ENCODE results near the gene DDX20.

The DDX20 gene

DNA sequence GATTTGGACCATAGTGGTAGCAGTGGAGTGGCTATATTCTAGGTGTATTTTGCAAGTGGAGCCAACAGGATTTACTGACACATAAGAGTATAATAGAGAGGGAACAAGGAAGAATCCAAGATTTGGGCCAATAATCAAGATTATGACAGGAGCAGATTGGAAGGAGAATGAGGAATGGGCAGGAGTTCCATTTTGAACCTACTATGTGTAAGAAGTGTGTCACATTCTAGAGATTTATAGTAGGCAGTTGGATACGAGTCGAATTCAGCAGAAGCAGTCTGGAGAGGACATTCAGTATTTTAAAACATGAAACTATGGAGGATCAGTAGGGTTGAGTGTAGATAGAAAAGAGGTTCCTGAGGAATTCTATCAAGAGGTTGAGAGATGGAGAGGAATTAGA, 38.3 kb upstream of the DDX20 start:
- TF ChIP-seq, protein P1, sequence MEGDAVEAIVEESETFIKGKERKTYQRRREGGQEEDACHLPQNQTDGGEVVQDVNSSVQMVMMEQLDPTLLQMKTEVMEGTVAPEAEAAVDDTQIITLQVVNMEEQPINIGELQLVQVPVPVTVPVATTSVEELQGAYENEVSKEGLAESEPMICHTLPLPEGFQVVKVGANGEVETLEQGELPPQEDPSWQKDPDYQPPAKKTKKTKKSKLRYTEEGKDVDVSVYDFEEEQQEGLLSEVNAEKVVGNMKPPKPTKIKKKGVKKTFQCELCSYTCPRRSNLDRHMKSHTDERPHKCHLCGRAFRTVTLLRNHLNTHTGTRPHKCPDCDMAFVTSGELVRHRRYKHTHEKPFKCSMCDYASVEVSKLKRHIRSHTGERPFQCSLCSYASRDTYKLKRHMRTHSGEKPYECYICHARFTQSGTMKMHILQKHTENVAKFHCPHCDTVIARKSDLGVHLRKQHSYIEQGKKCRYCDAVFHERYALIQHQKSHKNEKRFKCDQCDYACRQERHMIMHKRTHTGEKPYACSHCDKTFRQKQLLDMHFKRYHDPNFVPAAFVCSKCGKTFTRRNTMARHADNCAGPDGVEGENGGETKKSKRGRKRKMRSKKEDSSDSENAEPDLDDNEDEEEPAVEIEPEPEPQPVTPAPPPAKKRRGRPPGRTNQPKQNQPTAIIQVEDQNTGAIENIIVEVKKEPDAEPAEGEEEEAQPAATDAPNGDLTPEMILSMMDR (IDR thresholded peaks at IDR 0.05; ENCODE audit: control extremely low read depth, extremely low read depth, low read depth, missing control alignments): no peak
- DNase-seq (ENCODE audit: extremely low spot score): no peak
- ChIA-PET CTCF (interaction anchor here (2.0 to 5.8 kb wide), 2 partner anchors 19 to 51 kb away, joined by 13 to 51 read pairs; partner anchors contain the start of gene INKA2), POLR2A (no interaction called here)

DNA sequence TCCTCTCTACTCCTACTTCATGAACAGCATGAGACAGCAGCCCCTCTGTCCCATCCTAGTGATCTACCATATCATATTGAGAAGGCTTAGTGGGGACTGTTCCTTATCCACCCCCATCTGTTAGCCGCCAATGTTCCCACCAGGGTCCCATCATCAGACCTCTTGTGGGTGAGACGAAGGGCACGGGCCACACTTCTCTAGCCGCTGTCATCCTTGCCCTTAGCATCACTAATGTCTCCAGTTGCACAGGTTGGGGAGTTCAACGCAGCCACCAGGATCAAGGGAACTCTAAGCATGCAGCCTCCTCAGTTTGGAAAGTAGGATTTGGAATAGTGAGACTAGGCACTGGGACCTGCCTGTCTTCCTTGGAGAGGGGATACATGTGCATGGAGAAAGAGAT, 36.6 kb upstream of the DDX20 start:
- TF ChIP-seq, protein P1 (IDR thresholded peaks at IDR 0.05; ENCODE audit: control extremely low read depth, extremely low read depth, low read depth, missing control alignments): no peak
- ChIA-PET CTCF (interaction anchor here (1.8 kb wide), 1 partner anchor 28 kb away, joined by 4 read pairs; no protein-coding TSS in a partner anchor), POLR2A (no interaction called here)
- no peak for DNase-seq (ENCODE audit: extremely low spot score)

DNA sequence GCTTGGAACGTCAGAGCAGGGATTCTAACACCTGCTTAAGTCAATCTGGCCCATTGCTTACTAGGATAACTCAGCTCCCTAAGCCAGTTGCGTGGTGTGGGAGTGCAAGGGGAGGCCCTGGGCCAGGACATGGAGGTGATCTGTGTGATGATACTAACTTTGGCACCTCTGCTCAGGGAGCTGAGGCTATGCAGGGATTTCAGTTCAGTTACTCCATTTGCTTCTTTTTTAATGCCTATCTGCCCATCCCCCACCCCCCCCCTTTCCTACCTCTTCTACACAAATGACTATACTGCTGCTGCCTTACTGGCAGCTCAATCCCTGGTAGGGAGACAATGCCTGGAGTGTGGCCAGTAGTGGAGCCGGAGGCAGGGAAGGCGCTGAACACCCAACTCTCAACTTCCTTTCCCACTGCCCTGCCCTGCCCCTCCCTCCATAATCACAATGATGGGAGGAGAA, 36.0 kb upstream of the DDX20 start:
- TF ChIP-seq, protein P1 (IDR thresholded peaks at IDR 0.05; ENCODE audit: control extremely low read depth, extremely low read depth, low read depth, missing control alignments): no peak
- no peak for DNase-seq (ENCODE audit: extremely low spot score)
- CTCF ChIA-PET: interaction anchor here (1.8 kb wide), 1 partner anchor 27 kb away, joined by 4 read pairs; no protein-coding TSS in a partner anchor
- POLR2A ChIA-PET: no interaction called here

DNA sequence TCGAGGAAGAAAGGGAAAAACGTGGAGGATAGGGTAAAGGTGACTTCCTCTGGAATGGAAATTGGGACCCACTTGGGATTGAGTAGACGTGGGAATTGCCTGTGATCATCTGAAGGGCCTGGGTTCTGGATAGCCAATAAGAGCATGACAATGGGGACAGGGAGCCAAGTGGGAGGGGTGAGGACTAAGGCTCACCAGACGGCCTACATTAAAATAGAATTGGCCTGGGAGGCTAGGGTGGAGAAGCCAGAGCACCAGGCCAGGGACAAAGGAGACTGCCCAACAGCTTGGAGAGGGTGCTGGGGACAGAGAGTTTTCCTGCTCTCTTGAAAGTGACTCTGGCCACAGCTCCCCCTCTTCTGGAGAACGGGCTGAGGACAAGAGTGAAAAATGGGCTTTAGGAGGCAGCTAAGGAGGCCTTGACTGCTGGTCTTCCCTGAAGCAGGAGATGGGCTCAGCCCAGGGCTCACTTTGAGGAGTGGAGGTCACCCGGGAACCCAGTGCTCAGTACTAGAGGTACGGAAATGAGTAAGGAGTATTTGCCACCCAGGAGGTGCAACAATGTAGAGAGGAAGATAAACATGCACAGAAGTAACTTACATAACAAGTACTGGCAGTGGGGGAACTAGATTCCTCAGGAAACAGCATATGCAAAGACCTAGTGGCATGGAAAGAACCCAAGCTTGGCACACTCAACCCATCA, 35.3 kb upstream of the DDX20 start:
- ChIA-PET CTCF (interaction anchor here (1.3 kb wide), 1 partner anchor 213 kb away, joined by 4 read pairs; no protein-coding TSS in a partner anchor), POLR2A (interaction anchor here (0.6 kb wide), 1 partner anchor 15 kb away, joined by 3 read pairs; no protein-coding TSS in a partner anchor)
- DNase-seq (ENCODE audit: extremely low spot score): no peak
- TF ChIP-seq, protein P1 (IDR thresholded peaks at IDR 0.05; ENCODE audit: control extremely low read depth, extremely low read depth, low read depth, missing control alignments): no peak

DNA sequence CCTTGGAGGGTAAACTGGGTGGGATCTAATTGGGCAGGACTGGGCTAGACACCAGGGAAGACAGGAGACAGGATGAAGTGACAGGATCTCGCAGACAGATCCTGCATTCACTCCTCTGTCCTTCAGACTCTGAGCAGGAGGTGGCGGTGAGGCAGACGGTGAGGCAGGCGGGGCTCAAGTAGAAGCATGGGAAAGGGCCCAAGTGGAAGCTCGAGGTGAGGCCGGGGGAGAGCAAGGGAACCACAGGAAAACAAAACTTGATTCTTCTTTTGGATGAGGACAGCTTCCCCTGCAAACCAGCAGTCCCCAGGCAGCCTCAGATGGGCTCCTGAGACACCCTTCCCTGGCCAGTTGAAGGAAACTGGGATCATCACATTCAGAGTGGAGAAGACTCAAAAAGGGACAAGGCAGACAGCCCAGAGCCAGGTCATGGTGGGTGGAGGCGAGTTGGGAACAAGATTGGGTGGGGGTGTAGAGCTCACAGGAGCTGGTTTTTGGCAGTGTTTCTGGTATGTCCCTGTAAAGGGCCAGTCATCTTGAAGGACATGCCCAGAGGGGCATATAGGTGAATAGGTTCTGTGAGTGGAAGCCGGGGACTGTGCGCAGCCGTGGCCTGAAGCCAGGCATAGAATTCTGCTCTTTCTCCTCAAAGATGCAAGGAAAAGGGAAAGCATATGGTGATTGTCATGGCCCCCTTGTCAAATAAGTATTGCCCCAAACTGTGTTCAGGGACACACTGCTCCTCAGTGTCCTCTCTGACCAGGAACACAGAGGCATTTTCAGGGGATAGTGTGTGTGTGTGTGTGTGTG, 34.5 kb upstream of the DDX20 start:
- CTCF ChIA-PET: interaction anchor here (1.0 to 1.3 kb wide), 2 partner anchors 48 to 213 kb away, joined by 3 to 4 read pairs; no protein-coding TSS in a partner anchor
- POLR2A ChIA-PET: interaction anchor here (0.6 kb wide), 1 partner anchor 16 kb away, joined by 3 read pairs; no protein-coding TSS in a partner anchor
- TF ChIP-seq, protein P1 (IDR thresholded peaks at IDR 0.05; ENCODE audit: control extremely low read depth, extremely low read depth, low read depth, missing control alignments): no peak

DNA sequence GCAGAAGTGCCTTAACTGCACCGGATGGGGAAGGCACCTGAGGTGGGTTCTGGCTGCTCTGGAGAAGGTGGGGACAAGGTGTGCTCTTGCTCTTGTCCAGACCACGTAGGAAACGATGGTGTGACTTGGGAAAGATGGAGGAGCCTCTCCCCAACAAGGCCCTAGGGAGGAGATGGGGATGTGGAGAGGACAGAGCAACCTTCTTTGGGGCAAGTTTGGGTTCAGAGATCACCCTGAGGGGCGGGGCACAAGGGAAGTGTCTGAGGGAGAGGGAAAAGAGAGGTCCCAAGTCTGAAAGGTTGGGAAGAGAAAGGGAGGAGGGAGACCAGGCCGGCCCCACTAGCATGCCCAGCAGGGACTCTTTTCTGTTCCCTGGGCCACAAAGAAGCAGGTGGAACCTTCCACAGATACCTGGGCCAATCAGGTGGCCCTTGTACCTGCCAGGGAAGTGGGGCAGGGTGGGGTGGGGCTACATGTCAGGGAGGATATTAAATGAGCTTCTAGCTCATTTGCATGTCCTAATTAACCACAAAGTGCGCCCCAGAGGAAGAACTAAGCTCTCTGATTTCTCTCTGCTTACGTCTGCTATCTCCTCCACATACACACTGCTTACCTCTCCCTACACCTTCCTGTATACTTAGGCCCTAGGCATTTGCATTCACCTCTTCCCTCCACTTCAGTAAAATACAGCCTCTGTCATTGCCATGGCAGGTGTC, 32.5 kb upstream of the DDX20 start:
- POLR2A ChIA-PET: no interaction called here
- CTCF ChIA-PET: no interaction called here
- no peak for DNase-seq (ENCODE audit: extremely low spot score)
- TF ChIP-seq, protein P1 (IDR thresholded peaks at IDR 0.05; ENCODE audit: control extremely low read depth, extremely low read depth, low read depth, missing control alignments): no peak

More for the DNA sequence above, 34.5 kb upstream of the DDX20 start:
- peak; percentile 9 for DNase-seq (ENCODE audit: extremely low spot score)
